ENCODE measurements around the gene PRAMEF10. TPM values are rescaled to one million over a fixed set of nuclear protein-coding genes. Genes with fewer than 3 reads are reported as not detected.
"Not testable (repeated sequence)": the region's sequence is repeated elsewhere in the genome, so short reads cannot be mapped to it uniquely, and the experiment has no call there.

The PRAMEF10 gene, protein sequence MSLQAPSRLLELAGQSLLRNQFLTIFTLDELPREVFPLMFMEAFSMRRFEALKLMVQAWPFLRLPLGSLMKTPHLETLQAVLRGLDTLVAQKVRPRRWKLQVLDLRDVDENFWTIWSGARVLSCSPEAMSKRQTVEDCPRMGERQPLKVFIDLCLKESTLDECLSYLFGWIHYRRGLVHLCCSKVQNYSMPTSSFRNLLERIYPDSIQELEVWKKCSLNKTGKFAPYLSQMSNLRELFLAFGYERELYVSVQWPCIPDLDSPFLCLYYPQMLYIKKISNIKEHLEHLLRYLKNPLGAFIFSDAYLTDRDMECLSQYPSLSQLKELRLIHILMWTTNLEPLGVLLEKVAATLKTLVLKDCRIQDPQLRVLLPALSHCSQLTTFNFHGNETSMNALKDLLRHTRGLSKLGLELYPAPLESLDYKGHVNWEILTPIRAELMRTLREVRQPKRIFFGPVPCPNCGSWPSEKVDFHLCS
- not detected for total RNA-seq
- polyA plus RNA-seq: not detected
- long read RNA-seq, donor 1: 0 reads
- long read RNA-seq, donor 2: 0 reads
- long read RNA-seq, donor 3: 0 reads

DNA sequence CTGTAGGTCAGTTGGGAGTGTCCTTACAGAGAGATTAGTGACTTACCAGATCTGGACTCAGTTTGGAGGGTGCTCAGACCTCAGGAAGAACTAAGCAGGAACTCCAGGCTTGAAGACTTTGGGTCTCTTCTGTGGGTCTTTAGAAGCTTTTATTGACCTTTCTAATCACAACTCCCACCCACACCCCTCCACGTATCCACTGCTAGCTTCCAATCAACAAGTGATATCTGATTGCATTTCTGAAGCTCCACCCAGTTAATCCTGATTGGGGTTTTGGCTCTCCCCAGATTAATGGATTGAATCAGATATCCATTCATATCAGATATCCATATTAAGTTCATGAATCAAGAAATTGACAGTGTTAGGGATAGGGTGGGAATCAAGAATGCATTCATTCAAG lies at the start of gene PRAMEF10:
TSS of gene PRAMEF10 (minus strand) at position 101 of the 400 bp plus-strand sequence. CDS start 2,423 bp downstream, outside the sequence.
- 100% methylated on average over 1 of the region's 1 CpG; no CpG with 5 or more reads in 1 of the 2 donors for WGBS, 2 donors
- H3K4me3 ChIP-seq; H3K36me3 ChIP-seq; H3K27ac ChIP-seq; DNase-seq; H3K27me3 ChIP-seq; H3K9me3 ChIP-seq; ATAC-seq; H3K4me1 ChIP-seq; intact Hi-C loops (cut with DNase I): not testable (repeated sequence)

DNA sequence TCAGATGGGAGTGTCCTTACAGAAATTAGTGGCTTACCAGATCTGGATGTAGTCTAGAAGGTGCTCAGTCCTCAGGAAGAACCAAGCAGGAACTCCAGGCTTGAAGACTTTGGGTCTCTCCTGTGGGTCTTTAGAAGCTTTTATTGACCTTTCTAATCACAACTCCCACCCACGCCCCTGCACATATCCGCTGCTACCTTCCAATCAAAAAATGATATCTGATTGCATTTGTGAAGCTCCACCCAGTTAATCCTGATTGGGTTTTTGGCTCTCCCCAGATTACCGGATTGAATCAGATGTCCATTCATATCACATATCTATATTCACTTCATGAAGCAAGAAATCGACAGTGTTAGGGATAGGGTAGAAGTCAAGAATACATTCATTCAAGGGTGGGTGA lies 49.4 kb upstream of the PRAMEF10 start, which contains the start of gene PRAMEF6:
TSS of gene PRAMEF6 (minus strand) at position 101 of the 400 bp plus-strand sequence. CDS start 5,062 bp downstream, outside the sequence.
- H3K27me3 ChIP-seq; H3K4me3 ChIP-seq; H3K4me1 ChIP-seq; ATAC-seq; H3K27ac ChIP-seq; H3K9me3 ChIP-seq; H3K36me3 ChIP-seq; intact Hi-C loops (cut with DNase I); DNase-seq: not testable (repeated sequence)
- 81 to 90% methylated on average over 2 of the region's 4 CpGs for WGBS, 2 donors

DNA sequence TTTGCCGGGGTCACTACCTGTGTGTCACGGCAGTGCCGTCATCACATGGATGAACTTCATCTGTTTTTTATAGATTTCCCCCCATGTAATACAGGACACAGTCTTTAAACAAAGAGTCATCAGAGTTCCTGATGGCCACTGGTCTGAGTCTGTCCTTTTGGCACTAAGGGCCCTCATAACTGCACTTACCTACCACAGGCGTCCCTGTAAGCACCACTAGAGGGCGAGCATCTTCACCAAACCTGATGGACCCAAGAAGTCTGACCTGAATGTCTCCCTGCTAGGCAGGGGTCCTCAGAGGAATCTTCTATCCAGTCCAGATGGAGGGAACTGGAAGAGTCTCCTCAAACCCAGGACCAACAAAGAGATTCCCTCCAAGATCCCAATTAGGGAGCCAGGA lies 26.3 kb upstream of the PRAMEF10 start:
- WGBS, 2 donors: 12 to 49% methylated on average over 2 to 3 of the region's 5 CpGs
- not testable (repeated sequence) for ATAC-seq, H3K9me3 ChIP-seq

DNA sequence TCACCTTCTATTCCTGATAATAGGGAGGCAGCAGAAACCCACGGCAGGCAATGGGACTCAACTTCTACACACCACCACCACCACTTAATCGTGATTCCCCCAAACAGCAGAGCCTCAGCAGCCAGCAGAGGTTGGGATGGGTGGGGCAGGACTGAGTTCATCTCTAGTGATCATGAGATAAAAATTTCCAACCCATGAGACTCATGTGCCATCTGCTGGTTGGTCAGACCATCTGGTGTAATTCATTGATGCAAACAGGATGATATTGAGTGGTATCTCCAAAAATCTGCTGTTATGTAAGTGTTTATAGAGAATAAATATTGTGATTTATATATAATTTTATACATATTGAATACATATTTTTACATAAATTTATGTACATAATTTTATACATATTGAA lies 23.7 kb upstream of the PRAMEF10 start:
- H3K36me3 ChIP-seq; DNase-seq; H3K4me3 ChIP-seq; ATAC-seq; intact Hi-C loops (cut with DNase I); H3K9me3 ChIP-seq; H3K27ac ChIP-seq; H3K4me1 ChIP-seq; H3K27me3 ChIP-seq: not testable (repeated sequence)
- WGBS, 2 donors: 44 to 73% methylated on average over 2 of the region's 2 CpGs

More for the DNA sequence above, 26.3 kb upstream of the PRAMEF10 start:
- DNase-seq; H3K36me3 ChIP-seq; H3K27ac ChIP-seq; H3K4me3 ChIP-seq; H3K27me3 ChIP-seq; intact Hi-C loops (cut with DNase I); H3K4me1 ChIP-seq: not testable (repeated sequence)

DNA sequence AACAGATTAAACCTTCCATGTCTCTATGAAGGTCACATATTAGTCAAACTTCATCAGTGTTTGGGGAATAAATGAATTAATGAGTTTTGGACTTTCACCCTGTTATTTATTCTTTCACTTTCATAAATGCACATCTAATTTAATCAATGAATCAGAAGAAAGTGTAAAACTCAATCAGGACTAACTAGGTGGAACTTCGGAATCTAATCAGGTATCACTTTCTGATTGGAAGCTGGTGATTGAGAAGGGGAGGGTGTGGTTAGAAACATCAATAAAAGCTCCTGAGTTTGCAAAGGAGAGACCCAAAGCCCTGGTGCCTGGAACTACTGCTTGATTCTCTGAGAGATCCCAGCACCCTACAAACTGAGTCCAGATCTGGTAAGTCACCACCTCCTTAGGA lies 18.2 kb upstream of the PRAMEF10 start, which contains the start of gene PRAMEF7:
TSS of gene PRAMEF7 (plus strand) at position 301 of the 400 bp plus-strand sequence. CDS start 1,083 bp downstream, outside the sequence.
- H3K27ac ChIP-seq; intact Hi-C loops (cut with DNase I); H3K27me3 ChIP-seq; H3K4me1 ChIP-seq; DNase-seq; H3K9me3 ChIP-seq; H3K4me3 ChIP-seq; H3K36me3 ChIP-seq; ATAC-seq: not testable (repeated sequence)
- WGBS, 2 donors: no CpG with 5 or more reads among the region's 1 CpG

DNA sequence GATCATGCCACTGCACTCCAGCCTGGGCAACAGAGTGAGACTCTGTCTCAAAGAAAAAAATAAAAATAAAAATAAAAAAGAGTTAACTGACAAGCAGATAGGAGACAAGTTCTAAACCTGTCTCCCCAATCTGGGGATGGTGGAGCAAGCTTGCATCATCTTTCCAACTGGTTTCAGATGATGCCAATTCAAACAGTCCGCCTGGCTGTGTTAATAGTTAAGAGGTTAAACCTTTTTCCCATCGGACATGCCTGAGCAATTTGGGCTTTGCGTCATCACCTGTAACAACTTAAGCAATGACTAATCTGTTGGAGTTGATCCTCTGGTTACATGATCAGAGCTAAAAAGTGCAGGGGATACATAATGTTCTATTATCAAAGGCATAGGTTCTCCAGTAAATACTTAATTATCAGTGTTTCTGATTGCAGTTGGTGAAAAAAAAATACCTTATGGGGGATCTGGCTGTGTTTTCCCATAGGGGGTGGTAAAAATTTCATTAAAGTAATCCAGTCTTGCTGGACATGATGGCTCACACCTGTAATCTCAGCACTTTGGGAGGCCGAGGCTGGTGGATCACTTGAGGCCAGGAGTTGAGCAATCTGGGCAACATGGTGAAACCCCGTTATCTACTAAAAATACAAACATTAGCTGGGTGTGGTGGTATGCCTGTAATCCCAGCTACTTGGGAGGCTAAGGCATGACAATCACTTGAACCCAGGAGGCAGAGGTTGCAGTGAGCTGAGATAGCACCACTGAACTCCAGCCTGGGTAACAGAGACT lies 5.9 kb upstream of the PRAMEF10 start:
- H3K27me3 ChIP-seq; H3K4me1 ChIP-seq; DNase-seq; H3K4me3 ChIP-seq; ATAC-seq; H3K36me3 ChIP-seq; H3K27ac ChIP-seq; H3K9me3 ChIP-seq; intact Hi-C loops (cut with DNase I): not testable (repeated sequence)
- WGBS, 2 donors: 71 to 75% methylated on average over 2 to 4 of the region's 5 CpGs

DNA sequence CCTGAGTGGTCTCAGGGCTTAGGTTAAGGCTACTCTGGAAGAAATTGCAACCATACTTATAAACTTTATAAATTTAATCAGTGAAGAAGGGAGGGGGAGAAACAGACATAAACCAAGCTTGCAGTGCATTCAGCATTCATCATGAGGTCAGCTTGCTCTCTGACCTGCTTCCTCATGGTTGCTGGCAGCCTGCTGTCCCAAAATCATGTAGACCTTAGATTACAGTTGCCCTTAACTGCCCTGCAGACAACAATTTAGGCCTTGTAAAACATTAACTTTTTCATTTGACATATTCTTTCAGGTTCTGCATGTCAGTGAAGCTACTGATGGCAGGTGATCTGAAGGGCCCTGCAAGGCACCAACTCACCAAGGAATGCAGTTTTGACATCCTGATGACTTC lies 1.1 kb upstream of the PRAMEF10 start:
- ATAC-seq; H3K4me3 ChIP-seq; DNase-seq; H3K9me3 ChIP-seq; H3K27me3 ChIP-seq; H3K4me1 ChIP-seq; H3K36me3 ChIP-seq; H3K27ac ChIP-seq; intact Hi-C loops (cut with DNase I): not testable (repeated sequence)

DNA sequence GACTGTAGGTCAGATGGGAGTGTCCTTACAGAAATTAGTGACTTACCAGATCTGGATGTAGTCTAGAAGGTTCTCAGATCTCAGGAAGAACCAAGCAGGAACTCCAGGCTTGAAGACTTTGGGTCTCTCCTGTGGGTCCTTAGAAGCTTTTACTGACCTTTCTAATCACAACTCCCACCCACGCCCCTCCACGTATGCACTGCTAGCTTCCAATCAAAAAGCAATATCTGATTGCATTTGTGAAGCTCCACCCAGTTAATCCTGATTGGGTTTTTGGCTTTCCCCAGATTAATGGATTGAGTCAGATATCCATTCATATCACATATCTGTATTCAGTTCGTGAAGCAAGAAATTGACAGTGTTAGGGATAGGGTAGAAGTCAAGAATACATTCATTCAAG lies 12.0 kb downstream of the PRAMEF10 start, which contains the start of gene PRAMEF4:
TSS of gene PRAMEF4 (minus strand) at position 101 of the 400 bp plus-strand sequence. CDS start 2,807 bp downstream, outside the sequence.
- intact Hi-C loops (cut with DNase I): not testable (repeated sequence)

DNA sequence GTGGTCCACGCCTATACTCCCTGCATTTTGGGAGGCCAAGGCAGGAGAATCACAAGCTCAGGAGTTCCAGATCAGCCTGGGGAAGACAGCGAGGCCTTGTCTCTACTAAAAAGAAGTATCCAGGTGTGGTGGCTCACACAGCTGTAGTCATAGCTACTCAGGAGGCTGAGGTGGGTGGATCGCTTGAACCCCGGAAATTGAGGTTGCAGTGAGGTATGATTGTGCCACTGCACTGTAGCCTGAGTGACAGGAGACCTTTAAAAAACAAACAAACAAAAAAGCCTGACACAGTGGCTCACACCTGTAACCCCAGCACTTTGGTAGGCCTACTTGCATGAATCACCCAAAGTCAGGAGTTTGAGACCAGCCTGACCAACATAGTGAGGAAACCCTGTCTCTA lies 19.6 kb downstream of the PRAMEF10 start:
- H3K36me3 ChIP-seq; H3K9me3 ChIP-seq; H3K27me3 ChIP-seq; DNase-seq; ATAC-seq; H3K4me1 ChIP-seq; H3K27ac ChIP-seq; intact Hi-C loops (cut with DNase I); H3K4me3 ChIP-seq: not testable (repeated sequence)
- 80 to 89% methylated on average over 2 to 3 of the region's 4 CpGs for WGBS, 2 donors

More for the DNA sequence above, 12.0 kb downstream of the PRAMEF10 start, which contains the start of gene PRAMEF4:
- not testable (repeated sequence) for ATAC-seq, H3K9me3 ChIP-seq, H3K4me1 ChIP-seq, DNase-seq, H3K27me3 ChIP-seq, H3K4me3 ChIP-seq, H3K36me3 ChIP-seq, H3K27ac ChIP-seq
- WGBS, 2 donors: 20 to 68% methylated on average over 1 to 3 of the region's 3 CpGs

DNA sequence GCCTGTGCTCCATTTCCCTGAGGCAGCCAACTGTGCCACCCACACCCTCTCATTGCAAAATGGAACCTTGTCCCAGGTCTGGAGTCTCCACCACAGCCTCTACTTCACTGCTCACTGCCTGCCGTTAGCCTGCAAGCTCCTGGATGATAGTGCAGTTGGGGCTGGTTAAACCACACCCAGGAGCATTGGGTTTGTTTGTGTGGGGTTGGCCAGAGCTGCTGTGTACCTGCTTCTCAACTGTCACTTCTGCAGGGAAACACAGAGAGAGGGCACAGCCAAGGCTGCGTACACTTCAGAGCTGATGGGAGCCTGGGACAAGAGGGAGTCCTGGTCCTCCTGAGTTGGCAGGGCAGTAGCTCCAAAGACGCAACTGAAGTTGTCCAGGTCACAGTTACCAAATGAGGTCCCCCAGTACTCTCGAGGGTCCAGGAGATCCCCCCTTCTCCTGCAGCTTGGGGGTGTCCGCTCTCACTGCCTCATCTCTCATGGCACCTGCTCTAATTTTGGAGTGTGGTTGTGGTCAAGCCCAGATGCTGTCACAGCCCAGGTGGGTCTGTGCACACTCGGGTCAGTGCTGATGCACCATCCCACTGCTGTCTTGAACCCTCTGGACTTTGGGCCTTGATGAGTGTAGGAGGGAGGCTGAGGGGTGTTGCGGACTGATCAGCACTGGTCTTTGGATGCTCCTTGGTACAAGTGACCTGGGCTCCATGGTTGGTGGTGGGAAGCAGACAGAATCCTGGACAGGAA lies 34.8 kb downstream of the PRAMEF10 start:
- intact Hi-C loops (cut with DNase I); H3K4me1 ChIP-seq; H3K9me3 ChIP-seq; H3K27me3 ChIP-seq; DNase-seq; H3K27ac ChIP-seq; ATAC-seq; H3K36me3 ChIP-seq; H3K4me3 ChIP-seq: not testable (repeated sequence)
- 81 to 89% methylated on average over 3 of the region's 7 CpGs for WGBS, 2 donors

Measured in heart right ventricle (tissue), 16 donors.